Activated CD8-positive, alpha-beta memory T cell treated with anti-CD3 and anti-CD28 coated beads, Interleukin-2, amount 50 U/mL, for 24 hours (primary cell): Measurements from ENCODE around the gene REXO1.

Experiments
- DNase-seq: peaks from one replicate; pipeline ENCODE4 v3.0.0-alpha.2; 2020; ENCODE audit errors: extremely low read depth

Gene REXO1

DNA sequence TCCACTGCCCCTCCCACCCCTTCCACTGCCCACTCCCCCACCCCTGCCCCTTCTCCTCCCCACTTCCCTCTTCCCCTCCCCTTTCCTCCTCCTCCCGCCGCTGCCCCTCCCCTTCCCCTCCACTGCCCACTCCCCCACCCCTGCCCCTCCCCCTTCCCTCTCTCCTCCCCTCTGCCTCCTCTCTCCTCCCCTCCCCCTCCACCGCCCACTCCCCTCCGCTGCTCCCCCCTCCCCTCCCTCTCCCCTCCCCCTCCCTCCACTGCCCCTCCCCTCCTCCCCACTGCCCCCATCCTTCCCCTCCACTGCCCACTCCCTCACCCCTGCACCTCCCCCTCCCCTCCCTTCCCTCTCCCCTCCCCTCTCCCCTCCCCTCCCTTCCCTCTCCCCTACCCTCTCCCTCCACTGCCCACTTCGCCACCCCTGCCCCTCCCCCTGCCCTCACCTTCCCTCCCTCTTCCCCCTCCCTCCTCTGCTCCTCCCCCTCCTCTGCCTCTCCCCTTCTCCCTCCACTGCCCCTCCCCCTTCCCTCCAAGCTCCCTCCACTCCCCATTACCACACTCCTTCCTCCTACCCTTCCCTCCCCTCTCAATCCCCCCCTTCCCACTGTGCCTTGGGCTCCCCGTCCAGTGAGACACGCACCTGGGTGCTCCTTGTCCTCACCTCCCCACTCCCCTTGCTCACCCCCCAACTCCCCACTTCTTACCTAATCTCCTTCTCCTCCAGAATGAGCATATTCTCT, 58.1 kb downstream of the REXO1 start:
- no peak for DNase-seq

GRCh38 chr19:1789261-1790041, 58.8 kb downstream of the REXO1 start:
- no peak for DNase-seq

DNA sequence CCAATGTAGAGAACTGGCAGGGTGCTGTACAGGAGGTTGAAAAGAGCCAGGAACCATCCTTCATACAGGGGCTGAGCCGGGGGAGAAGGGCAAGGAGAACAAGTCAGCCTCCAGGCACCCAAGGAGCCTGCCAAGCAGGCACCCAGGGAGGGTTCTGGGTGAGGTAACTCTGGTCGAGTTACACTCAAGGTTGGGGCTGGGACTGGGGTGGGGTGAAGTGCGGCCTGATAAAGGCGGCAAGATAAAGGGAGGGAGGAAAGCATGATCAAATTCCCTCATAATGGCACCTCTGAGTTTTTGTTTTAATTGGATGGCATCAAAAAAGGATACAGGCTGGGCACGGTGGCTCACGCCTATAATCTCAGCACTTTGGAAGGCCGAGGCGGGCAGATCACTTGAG, 61.2 kb downstream of the REXO1 start:
- DNase-seq = no peak

- no peak for DNase-seq
Observed at GRCh38 chr19:1786668-1787067, 61.6 kb downstream of the REXO1 start.

DNA sequence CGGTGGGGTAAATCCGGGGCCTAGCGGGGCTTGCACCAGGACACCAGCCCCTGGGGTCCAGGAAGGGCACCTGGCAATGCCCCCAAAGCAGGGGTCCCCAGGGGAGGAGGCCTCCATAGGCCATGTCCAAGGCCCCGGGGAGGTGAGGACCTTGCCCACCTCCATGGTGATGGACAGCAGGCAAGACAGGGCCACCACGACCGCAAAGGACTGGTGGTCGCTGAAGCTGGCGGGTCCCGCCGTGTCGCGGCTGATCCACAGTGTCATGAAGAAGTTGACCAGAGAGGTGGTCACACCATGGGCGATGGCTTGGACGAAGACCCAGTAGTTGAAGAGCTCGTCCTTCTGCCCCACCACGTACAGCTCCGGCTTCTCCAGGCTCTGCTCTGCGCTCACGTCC, 63.0 kb downstream of the REXO1 start:
- DNase-seq = no peak

GRCh38 chr19:1783874-1784273, 64.4 kb downstream of the REXO1 start:
- DNase-seq = no peak

DNA sequence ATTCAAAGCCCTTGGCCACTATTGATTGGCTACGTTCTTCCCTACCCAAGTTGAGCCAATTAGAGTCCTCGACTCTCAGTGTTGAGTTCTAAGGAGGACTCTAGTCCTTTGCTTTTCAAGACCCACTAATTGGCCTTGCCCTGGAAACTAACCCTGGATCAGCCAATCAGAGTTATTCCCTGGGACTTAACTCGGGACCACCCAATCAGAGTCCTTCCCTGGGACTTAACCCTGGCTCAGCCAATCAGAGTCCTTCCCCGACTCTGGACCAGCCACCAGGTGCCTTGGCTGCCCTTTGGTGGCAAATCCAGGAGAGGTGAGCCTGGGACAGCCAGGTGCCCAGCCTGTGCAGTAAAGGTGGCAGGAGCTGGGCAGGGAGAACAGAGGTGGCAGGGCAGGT, 64.9 kb downstream of the REXO1 start:
- DNase-seq = no peak

DNA sequence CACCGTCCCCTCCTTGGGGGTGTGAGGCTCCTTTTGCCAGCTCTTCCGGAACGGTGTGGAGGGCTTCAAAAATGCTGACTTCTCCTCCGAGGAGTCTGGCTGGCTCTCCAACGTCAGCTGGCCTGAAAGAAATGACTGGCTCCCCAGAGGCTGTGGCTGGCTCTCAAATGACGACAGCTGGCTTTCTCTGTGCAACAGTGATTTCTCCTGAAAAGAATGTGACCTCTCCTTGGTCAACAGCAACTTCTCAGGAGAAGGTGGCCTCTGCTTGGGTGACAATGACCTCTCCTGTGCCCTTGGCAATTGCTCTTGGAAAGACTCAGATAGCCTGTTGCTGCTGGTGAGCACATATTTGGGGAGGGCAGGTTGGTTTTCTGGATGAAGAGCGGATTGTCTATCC, 65.8 kb downstream of the REXO1 start:
- no peak for DNase-seq

GRCh38 chr19:1780272-1780958, 67.9 kb downstream of the REXO1 start:
- DNase-seq = no peak

DNA sequence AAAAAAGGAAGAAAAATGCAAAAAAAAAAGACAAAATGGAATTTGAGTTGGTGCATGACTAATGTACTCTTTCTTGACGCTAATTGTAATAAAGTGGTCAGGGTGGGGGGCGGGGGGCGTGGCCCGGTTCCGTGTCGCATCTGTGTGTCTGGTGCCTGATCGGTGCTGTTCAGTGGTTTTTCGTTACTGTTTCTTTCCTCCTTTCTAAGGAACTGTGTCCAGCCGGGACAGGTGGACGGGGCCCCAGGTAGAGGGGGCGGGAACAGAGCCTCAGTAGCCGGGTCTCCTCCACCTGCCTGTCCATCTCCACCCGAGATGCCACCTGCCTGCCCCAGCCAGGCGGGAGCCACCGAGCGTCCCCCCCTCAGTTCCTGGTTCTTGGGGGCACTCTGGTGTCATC, 68.7 kb downstream of the REXO1 start:
- DNase-seq = no peak

DNA sequence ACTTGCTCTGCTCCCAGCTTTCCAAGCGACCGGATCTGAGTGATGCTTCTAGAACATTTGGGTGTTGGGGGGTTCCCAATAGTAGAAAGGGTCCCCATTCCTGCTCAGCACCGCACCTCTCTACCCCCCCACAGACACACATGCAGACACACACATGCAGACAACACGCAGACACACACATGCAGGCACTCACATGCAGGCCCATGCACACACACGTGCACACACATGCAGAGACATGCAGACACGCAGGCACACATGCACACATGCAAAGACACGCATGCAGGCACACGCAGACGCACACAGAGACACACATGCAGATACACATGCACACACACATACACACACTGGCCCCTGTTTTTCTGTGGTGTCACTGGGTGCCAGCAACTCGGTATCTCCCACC, 71.1 kb downstream of the REXO1 start:
- DNase-seq = no peak

- DNase-seq = no peak
Observed at GRCh38 chr19:1776606-1777147, 71.6 kb downstream of the REXO1 start.

- no peak for DNase-seq
Observed at GRCh38 chr19:1775951-1776605, 72.2 kb downstream of the REXO1 start.

- no peak for DNase-seq
Observed at GRCh38 chr19:1774989-1775772, 73.1 kb downstream of the REXO1 start.

- DNase-seq = no peak
Observed at GRCh38 chr19:1773184-1773583, 75.1 kb downstream of the REXO1 start.

- DNase-seq = no peak
Observed at GRCh38 chr19:1770866-1771576, 77.3 kb downstream of the REXO1 start.

GRCh38 chr19:1769645-1769985, 78.7 kb downstream of the REXO1 start:
- no peak for DNase-seq

GRCh38 chr19:1768918-1769644, 79.2 kb downstream of the REXO1 start:
- no peak for DNase-seq

GRCh38 chr19:1768248-1768647, 80.0 kb downstream of the REXO1 start:
- DNase-seq = no peak

GRCh38 chr19:1767464-1767933, 80.8 kb downstream of the REXO1 start:
- peak; percentile 21 for DNase-seq
